H1 (cell line): ENCODE results near the gene RHBG. TPM values are rescaled to one million over a fixed set of nuclear protein-coding genes. Genes with fewer than 3 reads are reported as not detected.

Source experiments
- CTCF ChIA-PET: fragments of 300-600 bp; sonication (Branson Sonifier 250); formaldehyde crosslinking; loops from one replicate; lab custom pipeline; 2021; ENCODE audit not compliant: partially characterized antibody; lab: Charles Lee
- POLR2A ChIA-PET: fragments of 300-600 bp; sonication (Branson Sonifier 250); formaldehyde crosslinking; loops from one replicate; lab custom pipeline; 2021; ENCODE audit warnings: inconsistent platforms; ENCODE audit not compliant: partially characterized antibody; lab: Charles Lee
- DNase-seq, 2 experiments: peaks; one replicate each; pipeline versions ENCODE4 v3.0.0 to v3.0.0-alpha.2; 2010 to 2022; ENCODE audit warnings: low spot score in 2 of 2, low read depth in 1 of 2, mixed read lengths in 1 of 2
- FAIRE-seq: peaks from 2 replicates; lab custom pipeline; 2011; peaks lifted over from hg19 to GRCh38; lab: Jason Lieb, UNC
- H2AFZ ChIP-seq: 2 replicates; pipeline ENCODE4 v1.8.1; 2012; ENCODE audit warnings: low read length, inconsistent platforms
- H2AK5ac ChIP-seq: 2 replicates; pipeline ENCODE4 v1.6.1; 2013; ENCODE audit warnings: low read depth, low read length
- H2BK120ac ChIP-seq: replicated peaks from 2 replicates; pipeline ENCODE3; 2013; ENCODE audit warnings: low read depth, low read length, inconsistent platforms
- H2BK12ac ChIP-seq: 2 replicates; pipeline ENCODE4 v1.6.1; 2013; ENCODE audit warnings: low read depth, low read length
- H2BK15ac ChIP-seq: 2 replicates; pipeline ENCODE4 v1.6.1; 2013; ENCODE audit warnings: low read length
- H2BK20ac ChIP-seq: 2 replicates; pipeline ENCODE4 v1.6.1; 2013; ENCODE audit warnings: low read length
- H2BK5ac ChIP-seq: 2 replicates; pipeline ENCODE4 v1.6.1; 2013; ENCODE audit warnings: low read depth, low read length
- H3K14ac ChIP-seq: 2 replicates; pipeline ENCODE4 v1.6.1; 2013; ENCODE audit warnings: inconsistent platforms; ENCODE audit not compliant: insufficient read length
- H3K18ac ChIP-seq: 2 replicates; pipeline ENCODE4 v1.6.1; 2013; ENCODE audit warnings: low read length; ENCODE audit errors: extremely low read depth
- H3K23ac ChIP-seq: 2 replicates; pipeline ENCODE4 v1.6.1; 2013; ENCODE audit warnings: inconsistent platforms; ENCODE audit not compliant: insufficient read length
- H3K23me2 ChIP-seq: 2 replicates; pipeline ENCODE4 v1.6.1; 2013; ENCODE audit warnings: low read depth, low read length
- H3K27ac ChIP-seq: 2 replicates; pipeline ENCODE4 v1.6.1; 2011; ENCODE audit warnings: low read depth, low read length, inconsistent platforms
- H3K27me3 ChIP-seq, 4 experiments: replicated peaks in 1 of 4; 1 replicate in 1 of 4; 2 replicates in 3 of 4; pipeline versions ENCODE4 v1.6.1 to v1.8.1; 2011 to 2013; ENCODE audit warnings: low read length in 3 of 4, mild to moderate bottlenecking in 3 of 4, inconsistent platforms in 2 of 4, mixed read lengths in 2 of 4, moderate library complexity in 1 of 4; ENCODE audit not compliant: control insufficient read depth in 3 of 4, insufficient read depth in 3 of 4; ENCODE audit errors: extremely low read depth in 1 of 4
- H3K36me3 ChIP-seq, 4 experiments: 2 replicates each; pipeline versions ENCODE4 v1.6.1 to v1.8.1; 2011 to 2013; ENCODE audit warnings: mild to moderate bottlenecking in 4 of 4, low read length in 3 of 4, moderate library complexity in 2 of 4, control low read depth in 1 of 4, inconsistent platforms in 1 of 4; ENCODE audit not compliant: insufficient read depth in 4 of 4, control insufficient read depth in 2 of 4
- H3K4ac ChIP-seq: replicated peaks from 2 replicates; pipeline ENCODE3; 2013; ENCODE audit warnings: low read length, low read depth, mixed read lengths, inconsistent platforms; ENCODE audit not compliant: insufficient read length
- H3K4me1 ChIP-seq, 4 experiments: replicated peaks in 1 of 4; 1 replicate in 1 of 4; 2 replicates in 3 of 4; pipeline versions ENCODE4 v1.6.1 to v1.8.1; 2011 to 2013; ENCODE audit warnings: low read length in 3 of 4, inconsistent platforms in 2 of 4, mixed read lengths in 1 of 4; ENCODE audit not compliant: insufficient read depth in 4 of 4, control insufficient read depth in 3 of 4
- H3K4me2 ChIP-seq, 2 experiments: 2 replicates each; pipeline versions ENCODE4 v1.6.1 to v1.8.1; 2011 to 2013; ENCODE audit warnings: low read depth in 2 of 2, low read length in 2 of 2, control low read depth in 1 of 2, inconsistent platforms in 1 of 2, mild to moderate bottlenecking in 1 of 2; ENCODE audit not compliant: insufficient read depth in 1 of 2
- H3K4me3 ChIP-seq, 4 experiments: fragments of 200-600, 300-600 bp in 1 of 4; sonication (generic), shearing (Covaris generic), sonication (Bioruptor Twin) in 1 of 4; 2 replicates each; pipeline versions ENCODE4 v1.5.1 to v1.8.1; 2011 to 2016; ENCODE audit warnings: low read length in 4 of 4, low read depth in 3 of 4, control low read depth in 2 of 4, inconsistent platforms in 2 of 4, mild to moderate bottlenecking in 2 of 4, mixed read lengths in 1 of 4, moderate library complexity in 1 of 4; ENCODE audit not compliant: insufficient read depth in 2 of 4; ENCODE audit errors: extremely low read depth in 1 of 4
- H3K56ac ChIP-seq: replicated peaks from 2 replicates; pipeline ENCODE3; 2013; ENCODE audit warnings: low read depth, mild to moderate bottlenecking, mixed read lengths, low read length, inconsistent platforms; ENCODE audit not compliant: insufficient read length
- H3K79me1 ChIP-seq: 2 replicates; pipeline ENCODE4 v1.6.1; 2013; ENCODE audit warnings: low read depth, low read length, control low read depth
- H3K79me2 ChIP-seq, 2 experiments: 2 replicates each; pipeline versions ENCODE4 v1.6.1 to v1.8.1; 2012 to 2013; ENCODE audit warnings: low read length in 2 of 2, mild to moderate bottlenecking in 2 of 2, inconsistent platforms in 1 of 2; ENCODE audit not compliant: insufficient read depth in 2 of 2, control insufficient read depth in 1 of 2
- H3K9ac ChIP-seq, 4 experiments: replicated peaks in 1 of 4; 1 replicate in 1 of 4; 2 replicates in 3 of 4; pipeline versions ENCODE4 v1.6.1 to v1.8.1; 2011 to 2013; ENCODE audit warnings: low read depth in 3 of 4, low read length in 3 of 4, control low read depth in 2 of 4, mild to moderate bottlenecking in 2 of 4, moderate library complexity in 2 of 4, inconsistent platforms in 1 of 4; ENCODE audit errors: extremely low read depth in 1 of 4
- H3K9me3 ChIP-seq, 2 experiments: 2 replicates each; pipeline versions ENCODE4 v1.6.1 to v1.8.1; 2012 to 2013; ENCODE audit warnings: mild to moderate bottlenecking in 2 of 2, moderate library complexity in 2 of 2, control low read depth in 1 of 2, inconsistent platforms in 1 of 2, low read depth in 1 of 2, low read length in 1 of 2, mixed read lengths in 1 of 2; ENCODE audit not compliant: insufficient read depth in 2 of 2
- H4K20me1 ChIP-seq, 2 experiments: replicated peaks in 1 of 2; 2 replicates each; pipeline versions ENCODE3 to v1.8.1; 2011 to 2013; ENCODE audit warnings: inconsistent platforms in 2 of 2, low read length in 2 of 2, mild to moderate bottlenecking in 1 of 2; ENCODE audit not compliant: insufficient read depth in 2 of 2, control insufficient read depth in 1 of 2
- H4K5ac ChIP-seq: 2 replicates; pipeline ENCODE4 v1.6.1; 2013; ENCODE audit warnings: low read length, low read depth, mixed read lengths, inconsistent platforms; ENCODE audit not compliant: insufficient read length
- H4K8ac ChIP-seq: 2 replicates; pipeline ENCODE4 v1.8.0; 2013; ENCODE audit warnings: mild to moderate bottlenecking, moderate library complexity, low read length, inconsistent platforms; ENCODE audit not compliant: insufficient read depth; ENCODE audit errors: extremely low read depth
- H4K91ac ChIP-seq: replicated peaks from 2 replicates; pipeline ENCODE3; 2013; ENCODE audit warnings: low read length, mixed read lengths, inconsistent platforms; ENCODE audit not compliant: insufficient read length
- BACH1 ChIP-seq: IDR thresholded peaks from 2 replicates; pipeline ENCODE4 v1.6.1; 2012; ENCODE audit warnings: low read length, improper control_type of control experiment
- TCF12 ChIP-seq: IDR thresholded peaks from 2 replicates; pipeline ENCODE4 v1.6.1; 2011; ENCODE audit warnings: low read depth, mild to moderate bottlenecking, low read length
- WGBS, 2 experiments: shearing (Covaris generic) in 1 of 2; methylation state at CpG; one replicate each; pipeline versions ENCODE4 v1.1.6 to v1.1.7; 2013 to 2015; ENCODE audit warnings: low lambda C conversion rate in 2 of 2, mixed read lengths in 2 of 2, inconsistent platforms in 1 of 2, low coverage in 1 of 2, missing lambda C conversion rate in 1 of 2; ENCODE audit not compliant: insufficient replicate concordance in 2 of 2, insufficient coverage in 1 of 2, insufficient read length in 1 of 2; ENCODE audit errors: extremely low coverage in 1 of 2, missing lambda C conversion rate in 1 of 2; 5-methylcytosine and 5-hydroxymethylcytosine counted together
- polyA plus RNA-seq, 7 experiments: library from polyadenylated mRNA; depleted of rRNA in 3 of 7; stranded (reverse) in 5 of 7; unstranded in 2 of 7; fragments of >200 nt in 5 of 7; fragments of 200-250 nt in 2 of 7; gene quantifications; 1 replicate in 5 of 7; 2 replicates in 1 of 7; 4 replicates in 1 of 7; pipeline versions ENCODE4 v1.2.1 to v1.2.3, GENCODE V29; 2011 to 2013; ENCODE audit warnings: missing spikeins in 2 of 7, mixed read lengths in 2 of 7
- total RNA-seq: library from RNA; stranded (reverse); fragmentation: NEBNext Ultra II Directional; extraction: Animal tissue kit (Norgen Biotek cat#: 25700); gene quantifications from 2 replicates; pipeline ENCODE4 v1.2.1, GENCODE V29; 2021

The RHBG gene
- total and polyA plus RNA-seq, 2 of the 8 experiments (the other 6 are each of a cell fraction or from before 2014, with no cell fraction given): 2.6 to 2.7 TPM

DNA sequence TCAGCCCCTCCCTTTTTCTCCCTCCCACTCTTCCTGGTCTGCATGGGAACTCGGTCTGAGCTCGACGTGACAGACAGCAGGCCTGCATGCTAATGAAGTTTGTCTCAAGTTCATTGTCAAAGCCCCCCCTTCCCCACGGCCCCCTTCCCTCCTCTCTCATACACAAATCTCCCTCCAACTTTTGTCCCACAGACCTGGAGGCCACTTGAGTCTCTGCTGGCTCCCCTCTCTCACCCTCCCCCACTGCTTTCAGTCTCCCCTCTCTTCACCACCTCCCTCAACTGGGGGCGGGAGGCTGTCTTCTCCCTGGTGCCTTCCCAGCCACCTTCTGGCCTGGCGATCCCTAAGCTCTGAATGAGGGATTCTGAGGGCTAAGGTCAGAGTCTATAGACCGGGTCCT is 61.3 kb downstream of the RHBG start:
- Histone ChIP-seq H4K91ac (no peak overlapping the region), H2BK12ac (no peak overlapping the region), H3K4me1 (peaks cover 14 to 34% (median 16%) of the 10 kb centered on the region in 4 experiments), H2BK5ac (no peak overlapping the region), H3K79me1 (no peaks in the 10 kb centered on the region), H3K9me3 (no peaks in the 10 kb centered on the region), H3K79me2 (no peaks in the 10 kb centered on the region), H2AK5ac (no peak overlapping the region), H3K36me3 (peaks cover 0 to under 1% (median 0%) of the 10 kb centered on the region in 4 experiments; a peak in 1 of 8 replicates), H3K27me3 (peaks cover 73 to 100% (median 97%) of the 10 kb centered on the region in 4 experiments), H2BK15ac (no peak overlapping the region; the same call in 1 of the 2 replicates), H3K9ac (no peak overlapping the region), H4K20me1 (peaks cover 2 to 14% of the 10 kb centered on the region in 2 experiments), H2AFZ (no peak overlapping the region), H3K4me2 (peak overlapping the region; percentile 67 to 72), H3K14ac (no peak overlapping the region), H3K23me2 (peaks cover 5% of the 10 kb centered on the region; the same call in 1 of the 2 replicates), H3K4ac (no peak overlapping the region), H4K8ac (no peak overlapping the region), H2BK120ac (no peak overlapping the region), H3K4me3 (peak overlapping the region in 1 of 4 experiments; percentile 42; a peak in 3 of 8 replicates), H2BK20ac (no peak overlapping the region), H3K23ac (no peak overlapping the region), H4K5ac (no peak overlapping the region), H3K27ac (no peak overlapping the region), H3K18ac (no peak overlapping the region), H3K56ac (no peak overlapping the region)
- TF ChIP-seq TCF12 (0 out of 2 replicates have a peak, but pooled peaks have one; percentile 7), BACH1 (no peak)
- no peak for FAIRE-seq
- POLR2A ChIA-PET: interaction anchor here (0.6 to 2.4 kb wide), 10 partner anchors 8 to 74 kb away, joined by 3 to 23 read pairs (median 5); no protein-coding TSS in a partner anchor
- 0% methylated on average over 3 of the region's 7 CpGs; no CpG with 5 or more reads in 1 of the 2 experiments for WGBS, 2 experiments
- no peak for DNase-seq
- CTCF ChIA-PET: interaction anchor here (0.7 to 14.9 kb wide), 10 partner anchors 7 to 350 kb away, joined by 3 to 217 read pairs (median 14); no protein-coding TSS in a partner anchor
